MG63 (cell line): Measurements from ENCODE around the gene DBNDD2. TPM values are rescaled to one million over a fixed set of nuclear protein-coding genes. Genes with fewer than 3 reads are reported as not detected.

Source experiments
- DNase-seq: peaks from one replicate; pipeline ENCODE4 v3.0.0-alpha.2; 2020
- H3K27me3 ChIP-seq: fragments of 250-450 bp; sonication (Bioruptor Pico); 2 replicates; pipeline ENCODE4 v1.5.1; 2020; ENCODE audit warnings: mild to moderate bottlenecking, moderate library complexity
- H3K36me3 ChIP-seq: fragments of 250-450 bp; sonication (Bioruptor Pico); 2 replicates; pipeline ENCODE4 v1.5.1; 2020; ENCODE audit warnings: mild to moderate bottlenecking, moderate library complexity
- H3K4me3 ChIP-seq: fragments of 250-450 bp; sonication (Bioruptor Pico); 2 replicates; pipeline ENCODE4 v1.5.1; 2020; ENCODE audit warnings: mild to moderate bottlenecking, moderate library complexity
- H3K9me3 ChIP-seq: fragments of 250-450 bp; sonication (Bioruptor Pico); 2 replicates; pipeline ENCODE4 v1.5.1; 2020; ENCODE audit warnings: mild to moderate bottlenecking, moderate library complexity
- total RNA-seq: library from RNA; depleted of rRNA; stranded (reverse); fragments of >200 nt; shearing (Covaris generic); gene quantifications from 2 replicates; pipeline ENCODE4 v1.2.3, GENCODE V29; 2014; ENCODE audit warnings: low replicate concordance; rRNA removed

DBNDD2 gene
- total RNA-seq, 1 experiment from 2014 or later: 17.6 TPM

DNA sequence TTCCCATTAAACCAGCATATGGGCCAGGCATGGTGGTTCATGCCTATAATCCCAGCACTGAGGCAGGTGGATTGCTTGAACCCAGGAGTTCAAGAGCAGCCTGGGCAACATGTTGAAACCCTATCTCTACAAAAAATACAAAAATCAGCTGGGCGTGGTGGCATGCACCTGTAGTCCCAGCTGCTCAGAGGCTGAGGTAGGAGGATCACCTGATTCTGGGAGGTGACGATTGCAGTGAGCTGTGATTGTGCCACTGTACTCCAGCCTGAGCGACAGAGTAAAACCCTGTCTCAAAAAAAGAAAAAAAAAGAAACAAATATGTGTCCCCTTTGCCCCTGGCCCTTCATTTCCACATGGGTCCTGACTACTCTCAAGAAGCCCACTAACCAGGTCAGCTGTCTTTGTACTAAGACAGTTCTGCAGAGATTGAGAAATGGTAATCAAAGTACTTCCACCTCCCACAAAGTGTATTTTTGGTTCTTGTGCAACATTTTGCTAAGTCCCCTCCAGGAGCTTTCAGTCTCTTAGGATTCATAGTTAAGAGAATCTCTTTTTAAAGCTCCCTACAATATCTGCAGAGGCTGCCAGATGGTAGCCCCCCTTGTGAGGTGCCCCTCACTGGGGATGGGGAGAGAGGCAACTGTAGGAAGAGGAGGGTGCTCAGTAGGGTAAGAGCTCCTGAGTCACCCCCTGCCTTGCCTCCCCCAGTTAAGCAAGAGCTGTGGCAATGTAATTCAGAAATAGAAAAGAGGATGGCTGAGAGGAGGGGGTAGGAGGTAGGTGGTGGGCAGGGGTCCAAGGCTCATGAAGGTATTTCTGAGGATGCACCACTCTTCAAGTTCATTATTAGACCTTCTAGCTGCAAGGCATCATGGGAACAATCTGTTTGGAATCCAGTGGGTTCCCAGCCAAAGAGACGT is 44.9 kb downstream of the DBNDD2 start:
- no peak overlapping the region for H3K4me3 ChIP-seq
- H3K36me3 ChIP-seq: no peaks in the 10 kb centered on the region
- no peaks in the 10 kb centered on the region for H3K9me3 ChIP-seq
- H3K27me3 ChIP-seq: no peaks in the 10 kb centered on the region
- no peak for DNase-seq

DNA sequence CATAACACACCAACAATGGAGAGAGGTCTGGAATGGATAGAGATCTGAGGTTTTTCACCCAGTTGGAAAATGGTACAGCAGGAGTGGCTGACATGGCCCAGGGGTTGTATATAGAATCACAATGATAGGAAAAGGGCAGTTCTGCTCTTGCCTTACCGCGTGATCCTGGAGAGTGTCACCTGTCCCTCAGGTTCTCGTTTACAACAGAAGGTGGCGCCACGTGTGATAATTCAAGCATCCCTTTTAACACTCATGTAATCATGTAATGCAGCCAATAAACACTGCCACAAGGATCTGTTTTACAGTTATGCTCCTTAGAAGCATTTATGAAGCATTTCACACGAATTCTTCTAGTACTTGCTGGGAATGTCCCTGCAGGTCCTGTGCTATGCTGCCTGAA is 48.5 kb downstream of the DBNDD2 start:
- no peak overlapping the region for H3K4me3 ChIP-seq
- peaks cover 6% of the 10 kb centered on the region for H3K27me3 ChIP-seq
- H3K9me3 ChIP-seq: no peaks in the 10 kb centered on the region
- DNase-seq: no peak
- no peaks in the 10 kb centered on the region for H3K36me3 ChIP-seq

DNA sequence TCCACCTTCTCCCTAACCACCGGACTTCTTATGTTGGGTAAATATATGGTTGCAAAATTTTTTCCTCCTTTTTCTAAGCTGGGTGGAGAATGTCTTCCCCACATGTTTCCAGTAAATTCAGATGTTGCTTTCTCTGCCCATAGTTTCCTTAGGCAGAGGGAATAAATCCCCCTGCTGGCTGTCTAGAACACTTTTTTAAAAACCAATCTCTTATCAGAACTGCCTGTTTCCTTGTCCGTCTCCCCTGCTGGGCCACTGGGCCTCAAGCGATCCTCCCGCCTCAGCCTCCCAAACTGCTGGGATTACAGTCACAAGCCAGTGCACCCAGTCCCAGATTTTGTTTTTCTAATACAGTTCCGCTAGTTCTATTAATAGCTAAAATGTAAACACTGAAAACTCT is 51.5 kb downstream of the DBNDD2 start:
- Histone ChIP-seq H3K4me3 (no peak overlapping the region), H3K36me3 (no peaks in the 10 kb centered on the region), H3K27me3 (peaks cover 29% of the 10 kb centered on the region), H3K9me3 (no peaks in the 10 kb centered on the region)
- DNase-seq: no peak

Other genes with a start within 250 kb of the DBNDD2 start
- not detected in 2 replicates for gene PI3, start 233.4 kb upstream of the DBNDD2 start, total RNA-seq
- not detected in 2 replicates for gene SEMG1, start 201.3 kb upstream of the DBNDD2 start, total RNA-seq
- not detected in 2 replicates for gene SEMG2, start 186.9 kb upstream of the DBNDD2 start, total RNA-seq
- gene SLPI, start 153.7 kb upstream of the DBNDD2 start, total RNA-seq: 25.7 and 52.2 TPM in 2 replicates
- not detected in 2 replicates for gene RBPJL, start 101.4 kb upstream of the DBNDD2 start, total RNA-seq
- not detected in 2 replicates for gene MATN4, start 100.0 kb upstream of the DBNDD2 start, total RNA-seq
- gene SDC4, start 59.9 kb upstream of the DBNDD2 start, total RNA-seq: 204 and 214 TPM in 2 replicates
- gene SYS1, start 45.1 kb upstream of the DBNDD2 start, total RNA-seq: 24.5 and 32.3 TPM in 2 replicates
- not detected in 2 replicates for gene TP53TG5, start 30.0 kb upstream of the DBNDD2 start, total RNA-seq
- gene PIGT, start 7.9 kb downstream of the DBNDD2 start, total RNA-seq: 35.6 and 66.5 TPM in 2 replicates
- not detected in 2 replicates for gene WFDC2, start 61.5 kb downstream of the DBNDD2 start, total RNA-seq
- not detected in 2 replicates for gene SPINT3, start 107.3 kb downstream of the DBNDD2 start, total RNA-seq
- not detected in 2 replicates for gene WFDC6, start 131.2 kb downstream of the DBNDD2 start, total RNA-seq
- gene EPPIN, start 139.1 kb downstream of the DBNDD2 start, total RNA-seq: not detected in 2 replicates
- not detected in 2 replicates for gene WFDC8, start 171.0 kb downstream of the DBNDD2 start, total RNA-seq
- gene WFDC10A, start 221.4 kb downstream of the DBNDD2 start, total RNA-seq: not detected in 2 replicates
- gene WFDC9, start 223.0 kb downstream of the DBNDD2 start, total RNA-seq: not detected in 2 replicates